HCT116 (cell line): Measurements from ENCODE around the gene CFAP161.

ENCODE experiments used
- EZH2 ChIP-seq: fragments of 200-600 bp; sonication (generic); IDR thresholded peaks from 2 replicates; pipeline ENCODE4 v1.6.1; 2017; ENCODE audit warnings: antibody characterized with exemption, mixed run types
- POLR2A ChIP-seq: IDR thresholded peaks from 2 replicates; pipeline ENCODE4 v1.7.0; 2011; ENCODE audit warnings: borderline replicate concordance; ENCODE audit not compliant: insufficient read depth, insufficient read length; ENCODE audit errors: extremely low read depth
- POLR2AphosphoS5 ChIP-seq: IDR thresholded peaks from 2 replicates; pipeline ENCODE4 v1.6.1; 2011; ENCODE audit warnings: mild to moderate bottlenecking, low read depth, low read length, moderate library complexity
- SIN3A ChIP-seq: IDR thresholded peaks from 2 replicates; pipeline ENCODE4 v1.6.1; 2012; ENCODE audit warnings: low read depth
- SP1 ChIP-seq: IDR thresholded peaks from 2 replicates; pipeline ENCODE4 v1.6.1; 2012; ENCODE audit warnings: low read depth
- TCF7L2 ChIP-seq: IDR thresholded peaks from 2 replicates; pipeline ENCODE4 v1.7.0; 2011; ENCODE audit warnings: borderline replicate concordance, inconsistent platforms; ENCODE audit not compliant: insufficient read depth, insufficient read length; ENCODE audit errors: extremely low read depth
- YY1 ChIP-seq: IDR thresholded peaks from 2 replicates; pipeline ENCODE4 v1.6.1; 2011; ENCODE audit warnings: low read length, low read depth, moderate library complexity, mild to moderate bottlenecking; ENCODE audit not compliant: insufficient replicate concordance; ENCODE audit errors: extremely low read depth
- ZFX ChIP-seq: fragments of 450-650 bp; IDR thresholded peaks from 2 replicates; pipeline ENCODE4 v1.6.1; 2017
- ZNF274 ChIP-seq: fragments of 200-500 bp; sonication (Bioruptor generic); IDR thresholded peaks from 2 replicates; pipeline ENCODE4 v1.6.1; 2014; ENCODE audit warnings: mild to moderate bottlenecking, low read depth, low read length, inconsistent platforms
- TF ChIP-seq, protein P1 (sequence below), 3 experiments: fragments of 200-600 bp in 1 of 3; sonication (generic) in 1 of 3; IDR thresholded peaks in 2 of 3; conservative IDR thresholded peaks in 1 of 3; 2 replicates each; pipeline ENCODE4 v1.5.1; 2012 to 2017; ENCODE audit warnings: low read depth in 2 of 3, low read length in 2 of 3, antibody characterized with exemption in 1 of 3, borderline replicate concordance in 1 of 3, control low read depth in 1 of 3, mild to moderate bottlenecking in 1 of 3, mixed read lengths in 1 of 3, mixed run types in 1 of 3, moderate library complexity in 1 of 3; ENCODE audit not compliant: insufficient read depth in 1 of 3
- TF ChIP-seq, protein P2 (sequence below): IDR thresholded peaks from 2 replicates; pipeline ENCODE4 v1.6.1; 2012
- TF ChIP-seq, protein P3 (sequence below): IDR thresholded peaks from 2 replicates; pipeline ENCODE4 v1.6.1; 2012
- TF ChIP-seq, protein P4 (sequence below): IDR thresholded peaks from 2 replicates; pipeline ENCODE4 v1.6.1; 2012; ENCODE audit warnings: low read depth

DNA sequence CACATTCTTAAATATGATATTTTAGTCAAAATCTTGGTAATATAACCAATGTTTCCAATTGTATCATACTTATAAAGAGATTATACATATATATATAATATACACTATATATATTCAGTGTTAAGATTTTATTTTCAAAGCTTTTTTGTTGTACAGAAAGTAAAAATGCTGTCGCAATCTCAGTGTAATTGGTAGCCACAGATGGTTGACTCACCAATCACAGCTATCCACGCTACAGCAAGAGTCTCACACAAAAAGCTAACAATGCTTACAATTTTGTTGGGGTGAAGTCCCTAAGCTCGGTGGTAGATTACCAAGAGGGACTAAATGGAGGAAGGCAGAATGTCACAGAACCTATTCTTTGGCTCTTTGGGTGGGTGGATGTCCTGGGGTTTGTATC is 16.9 kb upstream of the CFAP161 start:
- TF ChIP-seq POLR2AphosphoS5 (no peak), TCF7L2 (no peak), POLR2A (no peak), ZNF274 (no peak), SP1 (no peak), ZFX (no peak), YY1 (no peak), EZH2 (no peak), SIN3A (no peak)
- TF ChIP-seq, protein P1, sequence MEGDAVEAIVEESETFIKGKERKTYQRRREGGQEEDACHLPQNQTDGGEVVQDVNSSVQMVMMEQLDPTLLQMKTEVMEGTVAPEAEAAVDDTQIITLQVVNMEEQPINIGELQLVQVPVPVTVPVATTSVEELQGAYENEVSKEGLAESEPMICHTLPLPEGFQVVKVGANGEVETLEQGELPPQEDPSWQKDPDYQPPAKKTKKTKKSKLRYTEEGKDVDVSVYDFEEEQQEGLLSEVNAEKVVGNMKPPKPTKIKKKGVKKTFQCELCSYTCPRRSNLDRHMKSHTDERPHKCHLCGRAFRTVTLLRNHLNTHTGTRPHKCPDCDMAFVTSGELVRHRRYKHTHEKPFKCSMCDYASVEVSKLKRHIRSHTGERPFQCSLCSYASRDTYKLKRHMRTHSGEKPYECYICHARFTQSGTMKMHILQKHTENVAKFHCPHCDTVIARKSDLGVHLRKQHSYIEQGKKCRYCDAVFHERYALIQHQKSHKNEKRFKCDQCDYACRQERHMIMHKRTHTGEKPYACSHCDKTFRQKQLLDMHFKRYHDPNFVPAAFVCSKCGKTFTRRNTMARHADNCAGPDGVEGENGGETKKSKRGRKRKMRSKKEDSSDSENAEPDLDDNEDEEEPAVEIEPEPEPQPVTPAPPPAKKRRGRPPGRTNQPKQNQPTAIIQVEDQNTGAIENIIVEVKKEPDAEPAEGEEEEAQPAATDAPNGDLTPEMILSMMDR (IDR thresholded peaks at IDR 0.05 in 2 of 3, conservative IDR thresholded peaks at IDR 0.05 in 1 of 3; ENCODE audit: borderline replicate concordance in 1 of 3, insufficient read depth in 1 of 3, low read depth in 2 of 3, low read length in 2 of 3) = no peak
- TF ChIP-seq, protein P2, sequence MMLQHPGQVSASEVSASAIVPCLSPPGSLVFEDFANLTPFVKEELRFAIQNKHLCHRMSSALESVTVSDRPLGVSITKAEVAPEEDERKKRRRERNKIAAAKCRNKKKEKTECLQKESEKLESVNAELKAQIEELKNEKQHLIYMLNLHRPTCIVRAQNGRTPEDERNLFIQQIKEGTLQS = no peak
- TF ChIP-seq, protein P3, sequence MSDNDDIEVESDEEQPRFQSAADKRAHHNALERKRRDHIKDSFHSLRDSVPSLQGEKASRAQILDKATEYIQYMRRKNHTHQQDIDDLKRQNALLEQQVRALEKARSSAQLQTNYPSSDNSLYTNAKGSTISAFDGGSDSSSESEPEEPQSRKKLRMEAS = no peak
- TF ChIP-seq, protein P4, sequence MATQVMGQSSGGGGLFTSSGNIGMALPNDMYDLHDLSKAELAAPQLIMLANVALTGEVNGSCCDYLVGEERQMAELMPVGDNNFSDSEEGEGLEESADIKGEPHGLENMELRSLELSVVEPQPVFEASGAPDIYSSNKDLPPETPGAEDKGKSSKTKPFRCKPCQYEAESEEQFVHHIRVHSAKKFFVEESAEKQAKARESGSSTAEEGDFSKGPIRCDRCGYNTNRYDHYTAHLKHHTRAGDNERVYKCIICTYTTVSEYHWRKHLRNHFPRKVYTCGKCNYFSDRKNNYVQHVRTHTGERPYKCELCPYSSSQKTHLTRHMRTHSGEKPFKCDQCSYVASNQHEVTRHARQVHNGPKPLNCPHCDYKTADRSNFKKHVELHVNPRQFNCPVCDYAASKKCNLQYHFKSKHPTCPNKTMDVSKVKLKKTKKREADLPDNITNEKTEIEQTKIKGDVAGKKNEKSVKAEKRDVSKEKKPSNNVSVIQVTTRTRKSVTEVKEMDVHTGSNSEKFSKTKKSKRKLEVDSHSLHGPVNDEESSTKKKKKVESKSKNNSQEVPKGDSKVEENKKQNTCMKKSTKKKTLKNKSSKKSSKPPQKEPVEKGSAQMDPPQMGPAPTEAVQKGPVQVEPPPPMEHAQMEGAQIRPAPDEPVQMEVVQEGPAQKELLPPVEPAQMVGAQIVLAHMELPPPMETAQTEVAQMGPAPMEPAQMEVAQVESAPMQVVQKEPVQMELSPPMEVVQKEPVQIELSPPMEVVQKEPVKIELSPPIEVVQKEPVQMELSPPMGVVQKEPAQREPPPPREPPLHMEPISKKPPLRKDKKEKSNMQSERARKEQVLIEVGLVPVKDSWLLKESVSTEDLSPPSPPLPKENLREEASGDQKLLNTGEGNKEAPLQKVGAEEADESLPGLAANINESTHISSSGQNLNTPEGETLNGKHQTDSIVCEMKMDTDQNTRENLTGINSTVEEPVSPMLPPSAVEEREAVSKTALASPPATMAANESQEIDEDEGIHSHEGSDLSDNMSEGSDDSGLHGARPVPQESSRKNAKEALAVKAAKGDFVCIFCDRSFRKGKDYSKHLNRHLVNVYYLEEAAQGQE = no peak
